ENCODE data around the gene KCNQ5. TPM values are rescaled to one million over a fixed set of nuclear protein-coding genes. Genes with fewer than 3 reads are reported as not detected.

The KCNQ5 gene
- total RNA-seq, 1 experiment from 2014 or later, result not detected

DNA sequence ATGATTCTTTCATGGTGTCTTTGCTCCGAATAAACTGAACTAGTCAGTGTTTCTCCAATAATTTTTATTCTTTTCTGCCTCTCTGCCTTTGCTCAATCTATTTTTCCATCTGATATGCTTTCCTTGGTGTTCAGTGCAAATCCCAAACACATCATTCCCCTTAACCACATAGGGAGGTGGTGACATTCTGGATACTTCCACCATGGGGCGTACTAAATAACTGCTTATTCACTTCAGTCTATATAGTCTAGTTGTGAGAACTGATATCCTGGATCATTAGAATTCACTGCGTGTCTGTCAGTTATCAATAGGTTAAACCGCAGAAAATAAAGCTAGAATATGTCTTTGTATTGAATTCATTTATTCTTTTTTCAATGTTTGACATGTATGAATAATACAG is 83.1 kb downstream of the KCNQ5 start:
- no peak overlapping the region for H3K9ac ChIP-seq (ENCODE audit: low read length)
- no TSS peak for BruUV-seq (replicated peaks)
- no peak for DNase-seq (ENCODE audit: low read depth, low spot score)

DNA sequence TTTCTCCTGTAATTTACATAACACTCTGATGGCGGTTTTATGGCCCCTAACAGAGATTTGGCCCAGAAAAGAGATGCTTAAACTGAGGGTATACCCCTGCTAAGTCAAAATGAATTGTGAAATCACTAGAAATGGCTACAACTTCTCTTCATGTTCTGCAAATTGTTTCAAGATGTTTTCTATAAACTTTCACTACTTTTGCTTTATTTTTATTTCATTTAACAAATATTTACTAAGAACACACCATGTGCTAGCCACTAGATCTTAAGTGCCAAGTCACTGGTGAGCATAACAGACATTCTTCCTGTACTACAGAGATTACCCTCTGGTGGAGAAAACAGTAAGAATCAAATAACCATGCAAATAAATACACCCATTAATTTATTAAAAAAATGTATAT is 87.6 kb downstream of the KCNQ5 start:
- Histone ChIP-seq H4K20me1 (ENCODE audit: insufficient read depth) (no peaks in the 10 kb centered on the region), H3K9ac (ENCODE audit: low read length) (no peak overlapping the region), H3K4me2 (ENCODE audit: low read length) (no peak overlapping the region), H3K79me2 (ENCODE audit: insufficient read depth, low read length) (no peaks in the 10 kb centered on the region), H2AFZ (ENCODE audit: low read depth, low read length, poor library complexity, severe bottlenecking) (no peak overlapping the region), H3K27me3 (ENCODE audit: insufficient read depth, low read length) (peaks cover 21% of the 10 kb centered on the region), H3K4me3 (replicated peaks in 1 of 2; ENCODE audit: low read depth in 1 of 2, low read length in 2 of 2) (no peak overlapping the region), H3K9me3 (ENCODE audit: control insufficient read depth in 1 of 2, insufficient read depth in 1 of 2, low read depth in 1 of 2, low read length in 2 of 2) (no peaks in the 10 kb centered on the region), H3K36me3 (ENCODE audit: control insufficient read depth in 1 of 2, insufficient read depth in 2 of 2, low read length in 2 of 2) (no peaks in the 10 kb centered on the region), H3K4me1 (ENCODE audit: control insufficient read depth in 1 of 2, insufficient read depth in 2 of 2, low read length in 2 of 2) (no peaks in the 10 kb centered on the region), H3K9me2 (ENCODE audit: insufficient read depth) (no peaks in the 10 kb centered on the region), H3K27ac (ENCODE audit: low read depth, low read length) (no peak overlapping the region)
- DNase-seq (ENCODE audit: low read depth, low spot score), result no peak
- TF ChIP-seq SP1 (IDR thresholded peaks at IDR 0.05; ENCODE audit: low read depth) (no peak), YY1 (IDR thresholded peaks at IDR 0.05; ENCODE audit: extremely low read depth, insufficient replicate concordance, low read depth, low read length) (no peak), ELF1 (IDR thresholded peaks at IDR 0.05; ENCODE audit: borderline replicate concordance, low read depth) (no peak), ZNF274 (IDR thresholded peaks at IDR 0.05; ENCODE audit: low read depth, low read length) (no peak), EZH2 (IDR thresholded peaks at IDR 0.05) (no peak), SIN3A (IDR thresholded peaks at IDR 0.05; ENCODE audit: low read depth) (no peak), POLR2AphosphoS5 (IDR thresholded peaks at IDR 0.05; ENCODE audit: low read depth, low read length) (no peak), ZFX (IDR thresholded peaks at IDR 0.05) (no peak), POLR2A (IDR thresholded peaks at IDR 0.05; ENCODE audit: borderline replicate concordance, extremely low read depth, insufficient read depth, insufficient read length) (no peak), FOSL1 (IDR thresholded peaks at IDR 0.05; ENCODE audit: low read depth) (no peak)
- TF ChIP-seq, protein P1, sequence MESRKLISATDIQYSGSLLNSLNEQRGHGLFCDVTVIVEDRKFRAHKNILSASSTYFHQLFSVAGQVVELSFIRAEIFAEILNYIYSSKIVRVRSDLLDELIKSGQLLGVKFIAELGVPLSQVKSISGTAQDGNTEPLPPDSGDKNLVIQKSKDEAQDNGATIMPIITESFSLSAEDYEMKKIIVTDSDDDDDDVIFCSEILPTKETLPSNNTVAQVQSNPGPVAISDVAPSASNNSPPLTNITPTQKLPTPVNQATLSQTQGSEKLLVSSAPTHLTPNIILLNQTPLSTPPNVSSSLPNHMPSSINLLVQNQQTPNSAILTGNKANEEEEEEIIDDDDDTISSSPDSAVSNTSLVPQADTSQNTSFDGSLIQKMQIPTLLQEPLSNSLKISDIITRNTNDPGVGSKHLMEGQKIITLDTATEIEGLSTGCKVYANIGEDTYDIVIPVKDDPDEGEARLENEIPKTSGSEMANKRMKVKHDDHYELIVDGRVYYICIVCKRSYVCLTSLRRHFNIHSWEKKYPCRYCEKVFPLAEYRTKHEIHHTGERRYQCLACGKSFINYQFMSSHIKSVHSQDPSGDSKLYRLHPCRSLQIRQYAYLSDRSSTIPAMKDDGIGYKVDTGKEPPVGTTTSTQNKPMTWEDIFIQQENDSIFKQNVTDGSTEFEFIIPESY (IDR thresholded peaks at IDR 0.05; ENCODE audit: extremely low read depth, insufficient replicate concordance, low read length), result no peak
- ChIA-PET RAD21 (ENCODE audit: low non-redundant PET in 1 of 2, low total read pairs in 2 of 2, uncharacterized antibody in 2 of 2, unreplicated experiment in 2 of 2) (no interaction called here), CTCF (no interaction called here), POLR2A (no interaction called here)
- ATAC-seq, result no peak
- intact Hi-C loops (cut with micrococcal nuclease), result no loop called here
- no TSS peak for BruUV-seq (replicated peaks)

More for the DNA sequence above, 83.1 kb downstream of the KCNQ5 start:
- ChIA-PET RAD21 (ENCODE audit: low non-redundant PET in 1 of 2, low total read pairs in 2 of 2, uncharacterized antibody in 2 of 2, unreplicated experiment in 2 of 2) (no interaction called here), POLR2A (no interaction called here), CTCF (interaction anchor here (1.0 to 1.5 kb wide), 2 partner anchors 125 to 426 kb away, joined by 3 read pairs; no protein-coding TSS in a partner anchor)
- peak; percentile 42; the same call in 1 of the 2 replicates for ATAC-seq
- no peak overlapping the region for H3K4me2 ChIP-seq (ENCODE audit: low read length)
- no peaks in the 10 kb centered on the region for H3K4me1 ChIP-seq (ENCODE audit: control insufficient read depth in 1 of 2, insufficient read depth in 2 of 2, low read length in 2 of 2)
- H3K36me3 ChIP-seq (ENCODE audit: control insufficient read depth in 1 of 2, insufficient read depth in 2 of 2, low read length in 2 of 2), result no peaks in the 10 kb centered on the region
- peaks cover 7% of the 10 kb centered on the region for H3K27me3 ChIP-seq (ENCODE audit: insufficient read depth, low read length)
- H2AFZ ChIP-seq (ENCODE audit: low read depth, low read length, poor library complexity, severe bottlenecking), result no peak overlapping the region
- H3K4me3 ChIP-seq (replicated peaks in 1 of 2; ENCODE audit: low read depth in 1 of 2, low read length in 2 of 2), result no peak overlapping the region
- no peaks in the 10 kb centered on the region for H3K9me3 ChIP-seq (ENCODE audit: control insufficient read depth in 1 of 2, insufficient read depth in 1 of 2, low read depth in 1 of 2, low read length in 2 of 2)
- no peaks in the 10 kb centered on the region for H3K9me2 ChIP-seq (ENCODE audit: insufficient read depth)
- no peaks in the 10 kb centered on the region for H4K20me1 ChIP-seq (ENCODE audit: insufficient read depth)
- intact Hi-C loops (cut with micrococcal nuclease), result no loop called here
- no peaks in the 10 kb centered on the region for H3K79me2 ChIP-seq (ENCODE audit: insufficient read depth, low read length)
- H3K27ac ChIP-seq (ENCODE audit: low read depth, low read length), result no peak overlapping the region
- no peak for TF ChIP-seq JUND (IDR thresholded peaks at IDR 0.05)
- peak; percentile 18; the same call in 1 of the 2 replicates for TF ChIP-seq RAD21 (IDR thresholded peaks at IDR 0.05; ENCODE audit: low read depth)
- TF ChIP-seq CBX3 (IDR thresholded peaks at IDR 0.05; ENCODE audit: low read depth), result no peak
- no peak for TF ChIP-seq YY1 (IDR thresholded peaks at IDR 0.05; ENCODE audit: extremely low read depth, insufficient replicate concordance, low read depth, low read length)
- TF ChIP-seq, protein P2, sequence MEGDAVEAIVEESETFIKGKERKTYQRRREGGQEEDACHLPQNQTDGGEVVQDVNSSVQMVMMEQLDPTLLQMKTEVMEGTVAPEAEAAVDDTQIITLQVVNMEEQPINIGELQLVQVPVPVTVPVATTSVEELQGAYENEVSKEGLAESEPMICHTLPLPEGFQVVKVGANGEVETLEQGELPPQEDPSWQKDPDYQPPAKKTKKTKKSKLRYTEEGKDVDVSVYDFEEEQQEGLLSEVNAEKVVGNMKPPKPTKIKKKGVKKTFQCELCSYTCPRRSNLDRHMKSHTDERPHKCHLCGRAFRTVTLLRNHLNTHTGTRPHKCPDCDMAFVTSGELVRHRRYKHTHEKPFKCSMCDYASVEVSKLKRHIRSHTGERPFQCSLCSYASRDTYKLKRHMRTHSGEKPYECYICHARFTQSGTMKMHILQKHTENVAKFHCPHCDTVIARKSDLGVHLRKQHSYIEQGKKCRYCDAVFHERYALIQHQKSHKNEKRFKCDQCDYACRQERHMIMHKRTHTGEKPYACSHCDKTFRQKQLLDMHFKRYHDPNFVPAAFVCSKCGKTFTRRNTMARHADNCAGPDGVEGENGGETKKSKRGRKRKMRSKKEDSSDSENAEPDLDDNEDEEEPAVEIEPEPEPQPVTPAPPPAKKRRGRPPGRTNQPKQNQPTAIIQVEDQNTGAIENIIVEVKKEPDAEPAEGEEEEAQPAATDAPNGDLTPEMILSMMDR (IDR thresholded peaks at IDR 0.05 in 2 of 3, conservative IDR thresholded peaks at IDR 0.05 in 1 of 3; ENCODE audit: borderline replicate concordance in 1 of 3, insufficient read depth in 1 of 3, low read depth in 2 of 3, low read length in 2 of 3), result peak; percentile 8 to 28 (median 24); a peak in 2 of 6 replicates
- TF ChIP-seq ZFX (IDR thresholded peaks at IDR 0.05), result no peak
- no peak for TF ChIP-seq POLR2AphosphoS5 (IDR thresholded peaks at IDR 0.05; ENCODE audit: low read depth, low read length)

All from HCT116 (cell line).